ENCODE measurements around the gene FGF18. TPM values are rescaled to one million over a fixed set of nuclear protein-coding genes. Genes with fewer than 3 reads are reported as not detected.

FGF18 gene
- total and polyA plus RNA-seq, 10 of the 15 experiments (the other 5 are each of a cell fraction or from before 2014, with no cell fraction given), result 0.03 to 0.10 (median 0.06) TPM; not detected in 5

DNA sequence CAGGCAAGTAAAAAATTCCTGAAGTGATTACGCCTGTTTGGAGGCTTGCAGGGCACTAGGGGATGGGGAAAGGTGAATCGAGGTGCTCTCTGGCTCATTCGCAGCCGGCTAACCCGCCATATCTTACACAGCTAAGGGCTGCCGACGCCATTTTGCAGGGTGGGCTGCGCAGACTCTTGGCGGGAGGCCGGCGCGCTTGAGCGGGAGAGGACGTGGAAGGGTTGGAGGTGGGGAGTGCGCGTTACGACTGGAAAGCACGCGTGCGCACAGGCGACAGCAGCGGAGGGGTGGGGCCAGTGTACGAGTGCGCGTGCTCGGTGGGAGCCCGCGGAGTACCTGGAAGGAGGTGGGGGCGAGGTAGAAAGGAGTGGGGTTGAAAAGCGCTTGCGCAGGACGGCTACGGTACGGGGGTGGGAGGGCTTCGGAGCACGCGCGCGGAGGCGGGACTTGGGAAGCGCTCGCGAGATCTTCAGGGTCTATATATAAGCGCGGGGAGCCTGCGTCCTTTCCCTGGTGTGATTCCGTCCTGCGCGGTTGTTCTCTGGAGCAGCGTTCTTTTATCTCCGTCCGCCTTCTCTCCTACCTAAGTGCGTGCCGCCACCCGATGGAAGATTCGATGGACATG lies 32.0 kb upstream of the FGF18 start, which contains the start of gene NPM1 (continued):
- TF ChIP-seq CBX3 (IDR thresholded peaks at IDR 0.05; ENCODE audit: borderline replicate concordance, low read depth), result no peak
- TF ChIP-seq RB1 (IDR thresholded peaks at IDR 0.05; ENCODE audit: borderline replicate concordance), result peak; percentile 98
- peak; percentile 57; the same call in 1 of the 2 replicates for TF ChIP-seq IRF5 (IDR thresholded peaks at IDR 0.05; ENCODE audit: borderline replicate concordance)
- TF ChIP-seq POLR2AphosphoS5 (IDR thresholded peaks at IDR 0.05; ENCODE audit: low read length), result peak; percentile 99
- no peak for TF ChIP-seq CBX5 (IDR thresholded peaks at IDR 0.05; ENCODE audit: low read depth)
- TF ChIP-seq CEBPB (IDR thresholded peaks at IDR 0.05; ENCODE audit: borderline replicate concordance in 1 of 2, low read depth in 2 of 2, low read length in 2 of 2), result no peak
- TF ChIP-seq, protein P1, sequence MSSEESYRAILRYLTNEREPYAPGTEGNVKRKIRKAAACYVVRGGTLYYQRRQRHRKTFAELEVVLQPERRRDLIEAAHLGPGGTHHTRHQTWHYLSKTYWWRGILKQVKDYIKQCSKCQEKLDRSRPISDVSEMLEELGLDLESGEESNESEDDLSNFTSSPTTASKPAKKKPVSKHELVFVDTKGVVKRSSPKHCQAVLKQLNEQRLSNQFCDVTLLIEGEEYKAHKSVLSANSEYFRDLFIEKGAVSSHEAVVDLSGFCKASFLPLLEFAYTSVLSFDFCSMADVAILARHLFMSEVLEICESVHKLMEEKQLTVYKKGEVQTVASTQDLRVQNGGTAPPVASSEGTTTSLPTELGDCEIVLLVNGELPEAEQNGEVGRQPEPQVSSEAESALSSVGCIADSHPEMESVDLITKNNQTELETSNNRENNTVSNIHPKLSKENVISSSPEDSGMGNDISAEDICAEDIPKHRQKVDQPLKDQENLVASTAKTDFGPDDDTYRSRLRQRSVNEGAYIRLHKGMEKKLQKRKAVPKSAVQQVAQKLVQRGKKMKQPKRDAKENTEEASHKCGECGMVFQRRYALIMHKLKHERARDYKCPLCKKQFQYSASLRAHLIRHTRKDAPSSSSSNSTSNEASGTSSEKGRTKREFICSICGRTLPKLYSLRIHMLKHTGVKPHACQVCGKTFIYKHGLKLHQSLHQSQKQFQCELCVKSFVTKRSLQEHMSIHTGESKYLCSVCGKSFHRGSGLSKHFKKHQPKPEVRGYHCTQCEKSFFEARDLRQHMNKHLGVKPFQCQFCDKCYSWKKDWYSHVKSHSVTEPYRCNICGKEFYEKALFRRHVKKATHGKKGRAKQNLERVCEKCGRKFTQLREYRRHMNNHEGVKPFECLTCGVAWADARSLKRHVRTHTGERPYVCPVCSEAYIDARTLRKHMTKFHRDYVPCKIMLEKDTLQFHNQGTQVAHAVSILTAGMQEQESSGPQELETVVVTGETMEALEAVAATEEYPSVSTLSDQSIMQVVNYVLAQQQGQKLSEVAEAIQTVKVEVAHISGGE (CRISPR knock-in tag; IDR thresholded peaks at IDR 0.05), result no peak
- TF ChIP-seq ZNF592 (IDR thresholded peaks at IDR 0.05), result no peak
- TF ChIP-seq JUNB (IDR thresholded peaks at IDR 0.05), result no peak
- peak; percentile 28; the same call in 1 of the 2 replicates for TF ChIP-seq HCFC1 (IDR thresholded peaks at IDR 0.05; ENCODE audit: low read length)
- TF ChIP-seq MXI1 (IDR thresholded peaks at IDR 0.05; ENCODE audit: low read depth, low read length), result peak; percentile 83
- no peak for TF ChIP-seq TCF7 (IDR thresholded peaks at IDR 0.05; ENCODE audit: borderline replicate concordance)
- no peak for TF ChIP-seq ZBED1 (IDR thresholded peaks at IDR 0.05; ENCODE audit: borderline replicate concordance)
- TF ChIP-seq RELB (IDR thresholded peaks at IDR 0.05; ENCODE audit: low read depth), result peak; percentile 85
- TF ChIP-seq SUZ12 (IDR thresholded peaks at IDR 0.05; ENCODE audit: unreplicated experiment), result no peak
- TF ChIP-seq PBX3 (IDR thresholded peaks at IDR 0.05; ENCODE audit: insufficient replicate concordance, low read depth, low read length), result peak; percentile 24
- no peak for TF ChIP-seq SUPT20H (IDR thresholded peaks at IDR 0.05; ENCODE audit: borderline replicate concordance, control insufficient read depth, low read depth, low read length)
- TF ChIP-seq TCF12 (IDR thresholded peaks at IDR 0.05; ENCODE audit: low read depth, low read length), result peak; percentile 71; the same call in 1 of the 2 replicates
